ENCODE data around the gene UBE2O.

GRCh38 chr17:76452660-76453430 lies at the start of gene UBE2O:
- TF ChIP-seq CTCF (IDR thresholded peaks at IDR 0.05; ENCODE audit: borderline replicate concordance, extremely low read depth, low read length, poor library complexity, severe bottlenecking) (peak; percentile 65), EZH2 (IDR thresholded peaks at IDR 0.05; ENCODE audit: borderline replicate concordance, low read depth, low read length, severe bottlenecking) (no peak)
